Subcutaneous adipose tissue (tissue), 4 donors: ENCODE data around the gene ADAT1. TPM values are rescaled to one million over a fixed set of nuclear protein-coding genes. Genes with fewer than 3 reads are reported as not detected.

Experiments used
- total RNA-seq, 4 donors: library from RNA; depleted of rRNA; stranded (reverse); fragments of >200 nt; gene quantifications; one replicate each; pipeline ENCODE4 v1.1.0, GENCODE V29; 2016
- TF ChIP-seq, protein P1 (sequence below): fragments of 450-650 bp; IDR thresholded peaks from one replicate; pipeline ENCODE4 v1.5.1; 2016; ENCODE audit warnings: low read depth, mild to moderate bottlenecking, control low read depth, antibody characterized with exemption, moderate library complexity

ADAT1 gene
- total RNA-seq, 4 donors from 2014 or later = 31.3 to 57.1 (median 41.7) TPM

DNA sequence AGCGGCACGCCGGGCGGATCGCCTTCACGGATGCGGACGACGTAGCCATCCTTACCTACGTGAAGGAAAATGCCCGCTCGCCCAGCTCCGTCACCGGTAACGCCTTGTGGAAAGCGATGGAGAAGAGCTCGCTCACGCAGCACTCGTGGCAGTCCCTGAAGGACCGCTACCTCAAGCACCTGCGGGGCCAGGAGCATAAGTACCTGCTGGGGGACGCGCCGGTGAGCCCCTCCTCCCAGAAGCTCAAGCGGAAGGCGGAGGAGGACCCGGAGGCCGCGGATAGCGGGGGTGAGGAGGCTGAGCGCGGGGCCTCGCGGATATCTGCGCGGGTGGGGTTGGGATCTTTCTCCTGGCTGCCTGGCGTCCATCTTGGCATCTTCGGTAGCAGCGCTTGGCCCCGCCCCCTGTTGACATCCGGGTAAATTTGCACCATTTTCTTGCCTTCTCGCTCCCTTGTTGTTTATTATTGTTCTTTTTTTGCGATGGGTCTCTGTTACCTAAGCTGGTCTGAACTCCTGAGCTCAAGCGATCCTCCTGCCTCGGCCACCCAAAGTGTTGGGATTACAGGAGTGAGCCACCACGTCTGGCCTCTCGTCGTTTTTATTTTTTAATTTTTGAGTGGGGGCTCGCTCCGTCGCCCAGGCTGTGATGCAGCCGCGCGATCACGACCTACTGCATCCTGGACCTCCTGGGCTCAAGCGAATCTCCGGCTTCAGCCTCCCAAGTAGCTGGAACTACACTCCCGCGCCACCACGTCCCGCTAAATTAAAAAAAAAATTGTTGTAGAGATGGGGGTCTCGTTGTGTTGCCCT is 25.4 kb upstream of the ADAT1 start:
- TF ChIP-seq, protein P1, sequence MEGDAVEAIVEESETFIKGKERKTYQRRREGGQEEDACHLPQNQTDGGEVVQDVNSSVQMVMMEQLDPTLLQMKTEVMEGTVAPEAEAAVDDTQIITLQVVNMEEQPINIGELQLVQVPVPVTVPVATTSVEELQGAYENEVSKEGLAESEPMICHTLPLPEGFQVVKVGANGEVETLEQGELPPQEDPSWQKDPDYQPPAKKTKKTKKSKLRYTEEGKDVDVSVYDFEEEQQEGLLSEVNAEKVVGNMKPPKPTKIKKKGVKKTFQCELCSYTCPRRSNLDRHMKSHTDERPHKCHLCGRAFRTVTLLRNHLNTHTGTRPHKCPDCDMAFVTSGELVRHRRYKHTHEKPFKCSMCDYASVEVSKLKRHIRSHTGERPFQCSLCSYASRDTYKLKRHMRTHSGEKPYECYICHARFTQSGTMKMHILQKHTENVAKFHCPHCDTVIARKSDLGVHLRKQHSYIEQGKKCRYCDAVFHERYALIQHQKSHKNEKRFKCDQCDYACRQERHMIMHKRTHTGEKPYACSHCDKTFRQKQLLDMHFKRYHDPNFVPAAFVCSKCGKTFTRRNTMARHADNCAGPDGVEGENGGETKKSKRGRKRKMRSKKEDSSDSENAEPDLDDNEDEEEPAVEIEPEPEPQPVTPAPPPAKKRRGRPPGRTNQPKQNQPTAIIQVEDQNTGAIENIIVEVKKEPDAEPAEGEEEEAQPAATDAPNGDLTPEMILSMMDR = no peak

DNA sequence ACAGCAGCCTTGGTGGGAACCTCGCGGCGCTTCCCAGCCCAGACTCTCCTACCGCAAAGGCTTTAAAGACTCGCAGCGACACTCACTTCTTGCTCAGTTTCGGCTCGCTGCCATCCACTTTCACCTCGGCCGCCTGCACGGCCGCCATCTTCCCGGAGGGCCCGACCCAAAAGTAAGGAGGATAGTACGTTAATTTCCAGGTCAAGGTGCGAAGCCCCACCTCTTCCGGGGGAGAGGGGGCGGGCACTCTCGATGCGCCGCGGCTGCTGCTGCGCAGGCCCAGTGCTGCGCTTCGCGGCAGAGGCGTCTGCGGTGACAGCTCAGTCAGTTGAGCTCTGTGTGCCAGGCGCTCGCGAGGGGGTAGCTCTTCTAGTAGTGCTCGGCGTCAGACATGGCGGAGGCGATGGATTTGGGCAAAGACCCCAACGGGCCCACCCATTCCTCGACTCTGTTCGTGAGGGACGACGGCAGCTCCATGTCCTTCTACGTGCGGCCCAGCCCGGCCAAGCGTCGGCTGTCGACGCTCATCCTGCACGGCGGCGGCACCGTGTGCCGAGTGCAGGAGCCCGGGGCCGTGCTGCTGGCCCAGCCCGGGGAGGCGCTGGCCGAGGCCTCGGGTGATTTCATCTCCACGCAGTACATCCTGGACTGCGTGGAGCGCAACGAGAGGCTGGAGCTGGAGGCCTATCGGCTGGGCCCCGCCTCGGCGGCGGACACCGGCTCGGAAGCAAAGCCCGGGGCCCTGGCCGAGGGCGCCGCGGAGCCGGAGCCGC is 24.6 kb upstream of the ADAT1 start, which contains the start of the genes KARS1 and TERF2IP:
Gene KARS1, minus strand, starts transcription at position 174 of the 773 bp plus-strand sequence. Its CDS starts 26 bp downstream, at position 148.
Gene TERF2IP, plus strand, starts transcription at position 282 of the 773 bp plus-strand sequence. Its CDS starts 110 bp downstream, at position 392.
- TF ChIP-seq, protein P1 = no peak

GRCh38 chr16:75647112-75647491 is 24.0 kb upstream of the ADAT1 start:
- TF ChIP-seq, protein P1 = no peak

DNA sequence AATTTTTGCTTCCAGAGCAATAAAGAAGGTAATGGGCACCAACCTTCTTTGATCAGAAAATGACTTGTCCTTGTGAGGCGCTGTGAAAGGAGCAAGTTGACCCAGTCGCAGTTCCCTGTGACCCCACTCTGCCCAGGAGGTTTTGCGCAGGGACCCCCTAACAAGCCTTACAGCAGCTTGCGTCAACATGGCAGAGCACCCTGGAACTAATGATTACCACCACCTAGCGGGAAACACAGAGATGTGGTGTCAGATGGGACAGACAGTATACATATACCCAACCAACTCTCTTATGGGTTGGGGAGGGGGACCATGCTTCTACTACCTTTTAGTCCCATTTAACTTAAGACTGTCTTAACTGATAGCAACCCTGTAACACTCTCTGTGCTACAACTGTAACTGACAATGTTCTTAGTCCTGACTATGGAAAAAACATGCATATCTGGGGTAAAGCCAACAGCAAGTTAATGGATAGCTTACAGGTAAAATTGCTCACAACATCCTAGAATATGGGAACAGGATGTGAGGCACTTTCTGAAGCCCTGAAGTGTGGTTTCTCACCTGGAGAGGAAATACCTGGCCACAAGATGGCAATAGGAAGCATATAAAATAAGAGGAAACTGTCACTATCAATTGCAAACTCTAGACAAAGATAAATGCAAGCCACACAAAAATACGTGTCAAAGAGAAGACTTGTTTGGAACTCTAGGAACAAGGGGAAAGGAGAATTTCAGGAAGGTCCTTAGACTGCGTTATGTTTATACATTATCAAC is 21.3 kb upstream of the ADAT1 start:
- TF ChIP-seq, protein P1 = no peak

- TF ChIP-seq, protein P1 = no peak
Measured at GRCh38 chr16:75640598-75640997, 17.5 kb upstream of the ADAT1 start.

GRCh38 chr16:75635036-75635435 is 12.0 kb upstream of the ADAT1 start:
- TF ChIP-seq, protein P1 = no peak
